ENCODE results near the gene MRPS34. TPM values are rescaled to one million over a fixed set of nuclear protein-coding genes. Genes with fewer than 3 reads are reported as not detected.

MRPS34 gene
- total and polyA plus RNA-seq, 5 experiments from 2014 or later = 53.1 to 145 (median 113) TPM

- ATAC-seq = no peak
- H3K4me3 Mint-ChIP-seq = no peak overlapping the region
Observed at GRCh38 chr16:1792836-1793577, 20.1 kb upstream of the MRPS34 start.

GRCh38 chr16:1791943-1792812 lies 19.2 kb upstream of the MRPS34 start:
- Mint-ChIP-seq H3K4me1 (peaks cover 0 to 4% (median 3%) of the 10 kb centered on the region in 4 donors), H3K4me3 (no peak overlapping the region), H3K9me3 (peaks cover 0 to 2% (median 1%) of the 10 kb centered on the region in 9 donors), H3K27ac (no peak overlapping the region), H3K36me3 (peaks cover 0 to 11% (median 6%) of the 10 kb centered on the region in 3 donors), H3K27me3 (no peaks in the 10 kb centered on the region)
- ATAC-seq = no peak
- DNase-seq = no peak
- POLR2A ChIA-PET = interaction anchor here (0.8 to 2.1 kb wide), 2 partner anchors 10 kb away, joined by 3 to 10 read pairs; partner anchors contain the start of genes NUBP2 and SPSB3

More at GRCh38 chr16:1792836-1793577, 20.1 kb upstream of the MRPS34 start:
- no peaks in the 10 kb centered on the region for H3K27me3 Mint-ChIP-seq
- POLR2A ChIA-PET = interaction anchor here (0.5 to 2.1 kb wide), 3 partner anchors 11 to 1325 kb away, joined by 3 to 10 read pairs (median 4); partner anchors contain the start of genes NUBP2 and SPSB3
- peaks cover 0 to 5% (median 3%) of the 10 kb centered on the region in 9 donors for H3K9me3 Mint-ChIP-seq
- H3K36me3 Mint-ChIP-seq = peaks cover 0 to 11% (median 6%) of the 10 kb centered on the region in 3 donors
- H3K4me1 Mint-ChIP-seq = peaks cover 0 to 4% (median 2%) of the 10 kb centered on the region in 4 donors
- H3K27ac Mint-ChIP-seq = no peak overlapping the region
- DNase-seq = peak in 1 of 10 donors; percentile 58

GRCh38 chr16:1791256-1791942 lies 18.5 kb upstream of the MRPS34 start:
- Mint-ChIP-seq H3K27me3 (no peaks in the 10 kb centered on the region), H3K4me3 (no peak overlapping the region), H3K9me3 (no peaks in the 10 kb centered on the region), H3K27ac (no peak overlapping the region), H3K36me3 (peaks cover 0 to 11% (median 6%) of the 10 kb centered on the region in 3 donors), H3K4me1 (peaks cover 0 to 9% (median 3%) of the 10 kb centered on the region in 4 donors)
- POLR2A ChIA-PET = interaction anchor here (0.8 kb wide), 1 partner anchor 9 kb away, joined by 3 read pairs; the partner anchor contains the start of genes NUBP2 and SPSB3
- ATAC-seq (no peak), DNase-seq (peak in 1 of 10 donors; percentile 42)

GRCh38 chr16:1790611-1791255 lies 17.8 kb upstream of the MRPS34 start:
- ATAC-seq (no peak), DNase-seq (peak in 1 of 10 donors; percentile 61)
- no peak overlapping the region for H3K27ac Mint-ChIP-seq
- peaks cover 1 to 15% (median 3%) of the 10 kb centered on the region in 4 donors for H3K4me1 Mint-ChIP-seq
- H3K27me3 Mint-ChIP-seq = no peaks in the 10 kb centered on the region
- peaks cover 0 to 11% (median 6%) of the 10 kb centered on the region in 3 donors for H3K36me3 Mint-ChIP-seq
- POLR2A ChIA-PET = no interaction called here
- no peak overlapping the region for H3K4me3 Mint-ChIP-seq
- no peaks in the 10 kb centered on the region for H3K9me3 Mint-ChIP-seq

GRCh38 chr16:1790261-1790610 lies 17.3 kb upstream of the MRPS34 start:
- Mint-ChIP-seq H3K36me3 (peaks cover 0 to 16% (median 6%) of the 10 kb centered on the region in 3 donors), H3K27ac (no peak overlapping the region), H3K4me1 (peaks cover 1 to 19% (median 6%) of the 10 kb centered on the region in 4 donors), H3K9me3 (no peaks in the 10 kb centered on the region), H3K27me3 (no peaks in the 10 kb centered on the region), H3K4me3 (no peak overlapping the region)
- POLR2A ChIA-PET = no interaction called here
- DNase-seq (no peak), ATAC-seq (no peak)

GRCh38 chr16:1789643-1790045 lies 16.7 kb upstream of the MRPS34 start:
- Mint-ChIP-seq H3K4me1 (peaks cover 3 to 23% (median 9%) of the 10 kb centered on the region in 4 donors), H3K9me3 (no peaks in the 10 kb centered on the region), H3K36me3 (peaks cover 0 to 19% (median 6%) of the 10 kb centered on the region in 3 donors), H3K27me3 (no peaks in the 10 kb centered on the region), H3K4me3 (no peak overlapping the region), H3K27ac (no peak overlapping the region)
- POLR2A ChIA-PET = no interaction called here
- ATAC-seq (no peak), DNase-seq (peak in 1 of 10 donors; percentile 42)

GRCh38 chr16:1788708-1789100 lies 15.8 kb upstream of the MRPS34 start:
- peaks cover 3 to 32% (median 12%) of the 10 kb centered on the region in 4 donors for H3K4me1 Mint-ChIP-seq
- H3K27ac Mint-ChIP-seq = peak overlapping the region in 1 of 10 donors; percentile 57

GRCh38 chr16:1788095-1788707 lies 15.3 kb upstream of the MRPS34 start:
- Mint-ChIP-seq H3K9me3 (no peaks in the 10 kb centered on the region), H3K36me3 (peaks cover 0 to 20% (median 6%) of the 10 kb centered on the region in 3 donors), H3K27ac (peak overlapping the region in 1 of 10 donors; percentile 57), H3K4me1 (peaks cover 5 to 37% (median 14%) of the 10 kb centered on the region in 4 donors), H3K4me3 (no peak overlapping the region), H3K27me3 (no peaks in the 10 kb centered on the region)
- no peak for ATAC-seq
- POLR2A ChIA-PET = interaction anchor here (0.6 kb wide), 1 partner anchor 1028 kb away, joined by 8 read pairs; the partner anchor contains the start of gene MSLN
- peak in 1 of 10 donors; percentile 46 for DNase-seq

More at GRCh38 chr16:1788708-1789100, 15.8 kb upstream of the MRPS34 start:
- H3K36me3 Mint-ChIP-seq = peaks cover 0 to 19% (median 6%) of the 10 kb centered on the region in 3 donors
- ATAC-seq (no peak), DNase-seq (peak in 1 of 10 donors; percentile 46)
- no peaks in the 10 kb centered on the region for H3K9me3 Mint-ChIP-seq
- H3K27me3 Mint-ChIP-seq = no peaks in the 10 kb centered on the region
- no peak overlapping the region for H3K4me3 Mint-ChIP-seq
- POLR2A ChIA-PET = no interaction called here

GRCh38 chr16:1787322-1788094 lies 14.6 kb upstream of the MRPS34 start:
- POLR2A ChIA-PET = interaction anchor here (0.6 kb wide), 1 partner anchor 1027 kb away, joined by 8 read pairs; the partner anchor contains the start of gene MSLN
- Mint-ChIP-seq H3K27me3 (no peaks in the 10 kb centered on the region), H3K4me3 (no peak overlapping the region), H3K9me3 (no peaks in the 10 kb centered on the region), H3K27ac (no peak overlapping the region), H3K36me3 (peaks cover 0 to 21% (median 6%) of the 10 kb centered on the region in 3 donors), H3K4me1 (peaks cover 6 to 39% (median 16%) of the 10 kb centered on the region in 4 donors)
- ATAC-seq (no peak), DNase-seq (peak in 1 of 10 donors; percentile 57)

GRCh38 chr16:1787056-1787321 lies 14.1 kb upstream of the MRPS34 start:
- H3K27ac Mint-ChIP-seq = no peak overlapping the region
- ATAC-seq = no peak

More at GRCh38 chr16:1787056-1787321, 14.1 kb upstream of the MRPS34 start:
- Mint-ChIP-seq H3K4me1 (peaks cover 6 to 41% (median 17%) of the 10 kb centered on the region in 4 donors), H3K9me3 (no peaks in the 10 kb centered on the region), H3K4me3 (no peak overlapping the region), H3K36me3 (peaks cover 0 to 21% (median 6%) of the 10 kb centered on the region in 3 donors), H3K27me3 (no peaks in the 10 kb centered on the region)
- POLR2A ChIA-PET = no interaction called here
- DNase-seq = peak in 1 of 10 donors; percentile 35

All from naive thymus-derived CD8-positive, alpha-beta T cell (primary cell).